H9 (cell line): ENCODE results near the gene KDM2B. TPM values are rescaled to one million over a fixed set of nuclear protein-coding genes. Genes with fewer than 3 reads are reported as not detected.

Source experiments
- DNase-seq: peaks from one replicate; pipeline ENCODE4 v3.0.0-alpha.2; 2017
- H2AFZ ChIP-seq: one replicate; pipeline ENCODE4 v1.6.1; 2013; ENCODE audit warnings: mild to moderate bottlenecking, low read length, control low read depth, moderate library complexity
- H2AK5ac ChIP-seq: 2 replicates; pipeline ENCODE4 v1.6.1; 2013; ENCODE audit warnings: low read length, control low read depth, mixed read lengths; ENCODE audit not compliant: insufficient read length
- H2BK120ac ChIP-seq: one replicate; pipeline ENCODE4 v1.6.1; 2013; ENCODE audit warnings: low read depth, mild to moderate bottlenecking, low read length, control low read depth, inconsistent platforms; ENCODE audit not compliant: poor library complexity, severe bottlenecking
- H2BK12ac ChIP-seq: 2 replicates; pipeline ENCODE4 v1.6.1; 2013; ENCODE audit warnings: low read length, control low read depth, mixed read lengths, low read depth; ENCODE audit not compliant: insufficient read length
- H2BK15ac ChIP-seq: 2 replicates; pipeline ENCODE4 v1.6.1; 2013; ENCODE audit warnings: low read depth, low read length, control low read depth
- H2BK20ac ChIP-seq: one replicate; pipeline ENCODE4 v1.6.1; 2013; ENCODE audit warnings: low read depth, mild to moderate bottlenecking, low read length, control low read depth, inconsistent platforms; ENCODE audit not compliant: poor library complexity, severe bottlenecking
- H2BK5ac ChIP-seq: 2 replicates; pipeline ENCODE4 v1.6.1; 2013; ENCODE audit warnings: low read length, control low read depth, mixed read lengths; ENCODE audit not compliant: insufficient read length
- H3K14ac ChIP-seq: 2 replicates; pipeline ENCODE4 v1.6.1; 2013; ENCODE audit warnings: low read length, control low read depth; ENCODE audit not compliant: insufficient read depth
- H3K18ac ChIP-seq: 2 replicates; pipeline ENCODE4 v1.6.1; 2013; ENCODE audit warnings: low read depth, mild to moderate bottlenecking, mixed read lengths, low read length, control low read depth; ENCODE audit not compliant: insufficient read length
- H3K23ac ChIP-seq: 2 replicates; pipeline ENCODE4 v1.6.1; 2013; ENCODE audit warnings: low read length, control low read depth, mixed read lengths, low read depth; ENCODE audit not compliant: insufficient read length
- H3K23me2 ChIP-seq: 2 replicates; pipeline ENCODE4 v1.6.1; 2013; ENCODE audit warnings: low read depth, mild to moderate bottlenecking, mixed read lengths, low read length, control low read depth; ENCODE audit not compliant: insufficient read length, poor library complexity, severe bottlenecking
- H3K27ac ChIP-seq: 2 replicates; pipeline ENCODE4 v1.5.1; 2013; ENCODE audit warnings: low read length, control low read depth, mixed read lengths, low read depth; ENCODE audit not compliant: insufficient read length
- H3K27me3 ChIP-seq: 2 replicates; pipeline ENCODE4 v1.6.1; 2013; ENCODE audit warnings: low read length, control low read depth, inconsistent platforms; ENCODE audit not compliant: insufficient read depth
- H3K4ac ChIP-seq: 2 replicates; pipeline ENCODE4 v1.6.1; 2013; ENCODE audit warnings: low read depth, mild to moderate bottlenecking, control low read depth, inconsistent platforms, low read length, moderate library complexity
- H3K4me1 ChIP-seq: 2 replicates; pipeline ENCODE4 v1.6.1; 2013; ENCODE audit warnings: low read length, control low read depth, inconsistent platforms; ENCODE audit not compliant: insufficient read depth
- H3K4me2 ChIP-seq: 2 replicates; pipeline ENCODE4 v1.6.1; 2013; ENCODE audit warnings: low read length, control low read depth, mixed read lengths; ENCODE audit not compliant: insufficient read length, insufficient read depth
- H3K56ac ChIP-seq: 2 replicates; pipeline ENCODE4 v1.6.1; 2013; ENCODE audit warnings: low read depth, mild to moderate bottlenecking, mixed read lengths, low read length, control low read depth; ENCODE audit not compliant: insufficient read length
- H3K79me1 ChIP-seq: 2 replicates; pipeline ENCODE4 v1.6.1; 2013; ENCODE audit warnings: low read depth, mild to moderate bottlenecking, moderate library complexity, low read length, control low read depth, inconsistent platforms; ENCODE audit not compliant: insufficient read depth, poor library complexity, severe bottlenecking
- H3K79me2 ChIP-seq: 2 replicates; pipeline ENCODE4 v1.6.1; 2013; ENCODE audit warnings: low read length, control low read depth, inconsistent platforms; ENCODE audit not compliant: insufficient read depth
- H3K9ac ChIP-seq: 2 replicates; pipeline ENCODE4 v1.6.1; 2013; ENCODE audit warnings: low read length, control low read depth, mixed read lengths; ENCODE audit not compliant: insufficient read length; ENCODE audit errors: extremely low read depth
- H3K9me3 ChIP-seq: one replicate; pipeline ENCODE4 v1.6.1; 2013; ENCODE audit warnings: low read depth, low read length, inconsistent platforms; ENCODE audit not compliant: control insufficient read depth
- H3T11ph ChIP-seq: one replicate; pipeline ENCODE4 v1.6.1; 2013; ENCODE audit warnings: mild to moderate bottlenecking, low read length, control low read depth, inconsistent platforms
- H4K20me1 ChIP-seq: one replicate; pipeline ENCODE4 v1.6.1; 2013; ENCODE audit not compliant: control insufficient read depth, insufficient read length, insufficient read depth
- H4K5ac ChIP-seq: 2 replicates; pipeline ENCODE4 v1.6.1; 2013; ENCODE audit warnings: low read depth, mild to moderate bottlenecking, mixed read lengths, low read length, control low read depth; ENCODE audit not compliant: insufficient read length
- H4K8ac ChIP-seq: replicated peaks from 2 replicates; pipeline ENCODE4 v1.6.1; 2013; ENCODE audit warnings: low read length, control low read depth, mixed read lengths, low read depth; ENCODE audit not compliant: insufficient read length
- H4K91ac ChIP-seq: 2 replicates; pipeline ENCODE4 v1.6.1; 2013; ENCODE audit warnings: low read depth, mild to moderate bottlenecking, moderate library complexity, mixed read lengths, low read length, control low read depth; ENCODE audit not compliant: insufficient read length
- H3K27ac Mint-ChIP-seq, 3 experiments: 2 replicates in 2 of 3; 3 replicates in 1 of 3; pipeline ENCODE4 v1.8.0; 2020 to 2021; ENCODE audit warnings: mixed read lengths in 3 of 3, mild to moderate bottlenecking in 1 of 3, moderate library complexity in 1 of 3
- H3K27me3 Mint-ChIP-seq: 2 replicates; pipeline ENCODE4 v1.8.0; 2021; ENCODE audit warnings: low read depth, mild to moderate bottlenecking, moderate library complexity, mixed read lengths
- H3K36me3 Mint-ChIP-seq, 3 experiments: 2 replicates in 2 of 3; 3 replicates in 1 of 3; pipeline ENCODE4 v1.8.0; 2020 to 2021; ENCODE audit warnings: low read depth in 3 of 3, mixed read lengths in 3 of 3; ENCODE audit not compliant: insufficient read depth in 1 of 3
- H3K4me1 Mint-ChIP-seq, 2 experiments: 2 replicates each; pipeline ENCODE4 v1.8.0; 2020; ENCODE audit warnings: mixed read lengths in 2 of 2
- H3K4me3 Mint-ChIP-seq, 2 experiments: 2 replicates in 1 of 2; 3 replicates in 1 of 2; pipeline ENCODE4 v1.8.0; 2020 to 2021; ENCODE audit warnings: mild to moderate bottlenecking in 2 of 2, mixed read lengths in 2 of 2, moderate library complexity in 1 of 2
- H3K9me3 Mint-ChIP-seq, 2 experiments: 2 replicates in 1 of 2; 3 replicates in 1 of 2; pipeline ENCODE4 v1.8.0; 2020; ENCODE audit warnings: mild to moderate bottlenecking in 2 of 2, mixed read lengths in 2 of 2, moderate library complexity in 1 of 2
- WGBS: extraction: QIAGEN DNeasy Blood & Tissue Kit; methylation state at CpG from one replicate; pipeline ENCODE4 v1.1.7; 2013; ENCODE audit warnings: missing lambda C conversion rate, low lambda C conversion rate, mixed read lengths; ENCODE audit not compliant: insufficient read length; ENCODE audit errors: extremely low coverage; 5-methylcytosine and 5-hydroxymethylcytosine counted together
- total RNA-seq: library from RNA; stranded (reverse); gene quantifications from 2 replicates; pipeline ENCODE4 v1.2.1, GENCODE V29; 2021
- TF ChIP-seq, protein P1 (sequence below): fragments of 200-600 bp; sonication (generic); conservative IDR thresholded peaks from 3 replicates; pipeline ENCODE4 v1.8.0; 2021; ENCODE audit warnings: antibody characterized with exemption, mild to moderate bottlenecking

The KDM2B gene
- total RNA-seq, 1 experiment from 2014 or later: 143 TPM

- no peak overlapping the region for H2BK5ac ChIP-seq
- no peaks in the 10 kb centered on the region for H3K27me3 ChIP-seq
- no peak overlapping the region for H3T11ph ChIP-seq
- no peak overlapping the region for H2BK15ac ChIP-seq
- peaks cover 15% of the 10 kb centered on the region for H3K79me1 ChIP-seq
- H2BK120ac ChIP-seq: no peak overlapping the region
- peaks cover 9 to 42% (median 25%) of the 10 kb centered on the region in 3 experiments; a peak in 6 of 7 replicates for H3K36me3 Mint-ChIP-seq
- H3K23me2 ChIP-seq: no peaks in the 10 kb centered on the region
- H2BK20ac ChIP-seq: no peak overlapping the region
- TF ChIP-seq, protein P1, sequence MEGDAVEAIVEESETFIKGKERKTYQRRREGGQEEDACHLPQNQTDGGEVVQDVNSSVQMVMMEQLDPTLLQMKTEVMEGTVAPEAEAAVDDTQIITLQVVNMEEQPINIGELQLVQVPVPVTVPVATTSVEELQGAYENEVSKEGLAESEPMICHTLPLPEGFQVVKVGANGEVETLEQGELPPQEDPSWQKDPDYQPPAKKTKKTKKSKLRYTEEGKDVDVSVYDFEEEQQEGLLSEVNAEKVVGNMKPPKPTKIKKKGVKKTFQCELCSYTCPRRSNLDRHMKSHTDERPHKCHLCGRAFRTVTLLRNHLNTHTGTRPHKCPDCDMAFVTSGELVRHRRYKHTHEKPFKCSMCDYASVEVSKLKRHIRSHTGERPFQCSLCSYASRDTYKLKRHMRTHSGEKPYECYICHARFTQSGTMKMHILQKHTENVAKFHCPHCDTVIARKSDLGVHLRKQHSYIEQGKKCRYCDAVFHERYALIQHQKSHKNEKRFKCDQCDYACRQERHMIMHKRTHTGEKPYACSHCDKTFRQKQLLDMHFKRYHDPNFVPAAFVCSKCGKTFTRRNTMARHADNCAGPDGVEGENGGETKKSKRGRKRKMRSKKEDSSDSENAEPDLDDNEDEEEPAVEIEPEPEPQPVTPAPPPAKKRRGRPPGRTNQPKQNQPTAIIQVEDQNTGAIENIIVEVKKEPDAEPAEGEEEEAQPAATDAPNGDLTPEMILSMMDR: no peak
- H2BK12ac ChIP-seq: no peak overlapping the region
- H3K9me3 ChIP-seq: no peaks in the 10 kb centered on the region
- H3K79me2 ChIP-seq: peaks cover 3% of the 10 kb centered on the region; the same call in 1 of the 2 replicates
- no peak overlapping the region for H3K14ac ChIP-seq
- no peak overlapping the region for H3K9ac ChIP-seq
- H4K5ac ChIP-seq: no peak overlapping the region
- H4K8ac ChIP-seq: no peak overlapping the region
- H3K9me3 Mint-ChIP-seq: no peaks in the 10 kb centered on the region
- H3K4me2 ChIP-seq: no peak overlapping the region
- no peaks in the 10 kb centered on the region for H4K20me1 ChIP-seq
- no peaks in the 10 kb centered on the region; the same call in 1 of the 2 replicates for H3K27me3 Mint-ChIP-seq
- no peak overlapping the region for H3K18ac ChIP-seq
- no peak for DNase-seq
- H3K56ac ChIP-seq: no peak overlapping the region
- no peak overlapping the region for H4K91ac ChIP-seq
- no peak overlapping the region for H2AK5ac ChIP-seq
- no peaks in the 10 kb centered on the region for H3K4me1 ChIP-seq
- H2AFZ ChIP-seq: no peak overlapping the region
- no peak overlapping the region for H3K23ac ChIP-seq
- H3K4me3 Mint-ChIP-seq: no peak overlapping the region
- H3K4ac ChIP-seq: no peak overlapping the region
- peaks cover 11 to 19% of the 10 kb centered on the region in 2 experiments for H3K4me1 Mint-ChIP-seq
- H3K27ac Mint-ChIP-seq: no peak overlapping the region
- no CpG with 5 or more reads among the region's 39 CpGs for WGBS
- H3K27ac ChIP-seq: no peak overlapping the region
These were observed 127.8 kb downstream of the KDM2B start for GRCh38 chr12:121452985-121453360.
